SW480 (cell line): ENCODE data around the gene PARP12.

ENCODE experiments used
- DNase-seq: peaks from one replicate; pipeline ENCODE4 v3.0.0-alpha.2; 2016; ENCODE audit warnings: low spot score

The PARP12 gene

DNA sequence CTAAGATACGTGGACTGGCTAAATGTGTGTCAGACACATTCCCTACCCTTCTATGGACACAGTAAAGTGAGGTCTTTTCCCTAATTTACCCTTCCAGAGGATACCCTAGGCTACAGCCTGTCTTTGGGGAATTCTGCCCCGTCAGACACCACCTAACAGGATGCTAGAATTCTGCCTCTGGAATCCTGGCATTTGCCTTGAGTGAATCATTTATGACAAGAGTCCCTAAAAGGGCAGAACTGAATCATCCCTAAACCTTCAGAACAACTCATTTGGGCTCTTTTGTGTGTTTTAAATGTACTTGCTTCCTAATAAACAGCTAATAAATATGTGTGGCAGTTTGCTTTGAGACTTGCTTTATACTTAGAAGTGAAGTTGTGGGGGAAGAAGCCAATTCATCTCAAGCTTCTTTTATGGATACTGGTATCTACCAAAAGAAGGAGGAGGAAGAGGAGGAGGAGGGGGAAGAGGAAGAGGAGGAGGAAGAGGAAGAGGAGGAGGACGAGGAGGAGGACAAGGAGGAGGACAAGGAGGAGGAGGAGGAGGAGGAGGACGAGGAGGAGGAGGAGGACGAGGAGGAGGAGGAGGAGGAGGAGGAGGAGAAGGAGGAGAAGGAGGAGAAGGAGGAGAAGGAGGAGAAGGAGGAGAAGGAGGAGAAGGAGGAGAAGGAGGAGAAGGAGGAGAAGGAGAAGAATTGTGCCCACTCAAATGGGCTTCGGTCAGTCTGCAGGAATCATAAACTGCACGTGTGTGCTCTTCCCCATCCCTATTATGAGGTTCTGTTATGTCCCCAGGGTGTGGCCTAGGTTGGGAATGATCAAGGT is 27.1 kb downstream of the PARP12 start:
- no peak for DNase-seq

DNA sequence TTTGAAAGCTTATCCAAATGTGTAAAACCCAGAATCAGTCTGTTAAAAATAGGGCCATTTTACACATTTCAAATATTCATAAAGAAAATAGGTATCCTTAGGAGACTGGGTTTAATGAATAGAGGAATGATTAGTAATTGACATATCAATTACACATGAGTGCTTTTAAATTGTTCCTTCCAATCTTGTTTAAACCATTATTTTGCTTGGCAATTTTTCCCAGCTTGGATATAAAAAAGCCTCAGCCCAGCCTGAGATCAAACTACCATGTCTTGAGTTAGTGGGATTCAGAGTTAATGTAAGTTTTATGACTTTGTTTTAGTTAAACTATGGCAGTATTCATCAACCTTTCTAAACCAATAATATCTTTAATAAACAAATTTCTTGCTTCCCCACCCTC is 28.3 kb downstream of the PARP12 start:
- no peak for DNase-seq

DNA sequence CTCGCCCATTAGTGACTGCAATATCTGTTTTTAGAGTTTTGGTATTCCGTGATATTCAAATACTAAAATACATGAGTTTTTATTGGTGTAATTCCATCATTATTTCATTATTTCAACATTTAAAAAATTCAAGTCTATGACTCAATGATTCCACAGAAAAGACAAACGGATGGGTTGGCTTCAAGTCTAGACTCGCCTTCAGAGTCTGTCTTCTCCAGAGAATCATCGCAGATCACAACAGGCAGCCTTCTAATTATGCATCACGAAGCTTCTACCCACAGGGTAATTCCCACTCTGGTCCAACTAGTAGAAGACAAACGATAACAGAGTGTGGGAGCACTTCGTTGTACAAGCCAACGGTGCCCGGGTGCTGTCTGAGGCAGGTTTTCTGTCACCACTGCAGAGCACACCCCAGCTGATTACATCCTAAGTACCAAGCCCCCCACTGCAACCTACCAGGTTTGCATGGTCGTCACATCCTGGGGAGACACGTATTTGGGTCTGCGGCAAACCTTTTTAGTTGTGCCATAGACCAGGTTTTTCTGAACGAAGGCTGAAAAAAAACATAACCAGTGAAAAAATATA is 28.9 kb downstream of the PARP12 start:
- no peak for DNase-seq

DNA sequence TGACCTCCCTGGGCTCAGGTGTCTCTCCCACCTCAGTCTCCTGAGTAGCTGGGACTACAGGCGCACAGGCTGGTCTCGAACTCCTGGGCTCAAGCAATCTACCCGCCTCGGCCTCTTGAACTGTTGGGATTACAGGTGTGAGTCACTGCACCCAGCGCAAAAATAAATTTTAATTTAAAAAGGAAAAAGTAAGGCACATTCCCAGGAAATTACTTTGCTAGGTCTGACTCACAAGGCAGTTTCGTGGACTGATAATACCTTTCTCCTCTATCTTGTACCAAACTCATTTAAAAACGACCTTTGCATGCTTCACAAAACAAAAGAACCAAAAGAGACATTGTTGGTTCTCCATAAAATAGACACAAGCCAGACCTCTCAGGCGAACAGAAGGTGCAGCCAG is 29.7 kb downstream of the PARP12 start:
- DNase-seq, result no peak

DNA sequence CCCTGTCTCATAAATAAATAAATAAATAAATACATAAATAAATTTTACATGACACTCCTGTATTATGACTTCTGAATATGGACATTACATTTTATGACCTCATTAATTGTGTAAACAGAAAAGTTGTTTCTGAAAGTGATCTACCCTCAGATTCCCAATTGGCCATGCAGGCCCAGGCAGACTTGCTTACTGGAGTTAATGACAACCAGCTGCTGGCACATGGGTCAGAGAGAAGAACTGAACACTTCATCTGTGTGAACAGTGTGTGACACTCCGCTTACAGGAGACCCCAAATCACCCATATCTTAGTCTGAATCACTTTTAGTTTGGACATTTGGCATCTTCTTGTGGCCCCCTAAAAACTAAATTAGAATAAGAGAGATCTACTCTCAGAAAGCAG is 31.4 kb downstream of the PARP12 start:
- DNase-seq, result no peak

DNA sequence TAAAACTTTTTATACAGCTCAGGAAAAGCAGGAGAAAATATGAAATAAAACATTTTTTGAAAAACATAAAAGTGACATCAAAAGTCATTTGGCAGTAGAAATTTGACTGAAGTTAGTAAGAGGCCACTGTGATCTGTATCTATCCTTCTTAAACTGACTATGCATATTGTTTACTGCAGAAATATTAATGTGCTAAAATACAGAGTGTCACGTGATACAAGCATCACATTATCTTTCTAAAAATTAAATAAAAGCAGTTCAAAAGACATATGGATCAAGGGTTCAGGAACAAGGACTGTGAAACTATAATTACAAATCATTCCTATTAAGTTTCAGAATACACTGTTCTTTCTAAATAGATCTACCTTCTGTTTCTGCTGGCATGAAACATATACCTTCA is 33.7 kb downstream of the PARP12 start:
- DNase-seq, result no peak

DNA sequence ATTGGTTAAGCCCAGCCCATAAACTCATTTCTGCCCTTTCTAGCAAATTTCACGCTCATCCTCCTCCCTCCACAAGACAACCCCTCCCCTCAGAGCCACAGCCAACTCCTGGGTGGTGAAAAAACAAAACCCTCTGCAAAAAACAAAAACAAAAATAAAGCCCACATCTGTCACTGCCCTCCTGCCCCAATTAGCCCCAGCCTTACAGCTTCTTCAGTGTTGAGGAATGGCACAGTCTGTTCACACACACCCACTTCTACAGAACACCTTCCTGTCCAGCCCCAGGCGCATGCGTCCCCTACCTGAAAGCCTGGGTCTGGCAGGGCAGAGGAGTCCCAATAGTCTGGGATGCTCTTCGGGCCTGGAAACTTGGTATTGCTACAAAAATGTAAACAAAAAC is 34.4 kb downstream of the PARP12 start:
- no peak for DNase-seq

DNA sequence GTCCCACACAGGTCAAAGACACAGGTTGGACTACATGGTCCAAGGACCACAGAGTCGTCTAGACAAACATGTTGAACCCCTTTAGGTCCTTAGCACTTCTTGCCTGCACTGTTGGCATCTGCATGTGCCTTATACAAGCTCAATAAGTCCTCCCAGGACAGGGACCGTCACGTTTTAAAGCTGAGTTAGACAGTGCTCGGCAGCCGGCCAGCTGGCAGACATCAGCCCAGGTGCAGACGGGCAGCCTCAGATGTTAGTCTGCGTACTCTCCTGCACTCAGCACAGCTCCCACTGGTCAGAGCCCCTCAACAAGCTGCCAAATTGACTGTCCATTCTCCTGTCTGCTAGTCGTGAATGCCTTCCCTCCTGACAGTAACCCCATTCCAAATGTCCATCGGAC is 34.9 kb downstream of the PARP12 start:
- DNase-seq, result no peak

DNA sequence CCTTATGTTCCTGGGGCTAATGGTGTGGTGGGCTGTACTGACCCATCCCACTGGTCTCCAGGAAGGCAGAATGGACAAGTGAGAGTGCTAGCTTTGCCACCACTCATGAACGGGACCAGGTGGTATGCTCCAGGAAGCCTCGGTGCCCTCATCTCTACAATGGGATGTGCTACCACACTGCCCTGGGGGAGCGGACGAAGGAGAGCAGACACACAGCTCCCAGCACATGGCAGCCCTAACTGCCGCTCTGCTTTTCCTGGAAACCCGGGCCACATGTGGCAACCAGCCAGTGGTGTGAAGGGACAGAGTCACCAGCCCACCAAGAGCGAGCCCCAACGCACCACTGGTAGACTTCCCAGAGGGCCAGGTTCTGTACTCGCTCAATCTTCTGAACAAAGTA is 35.8 kb downstream of the PARP12 start:
- DNase-seq, result no peak

DNA sequence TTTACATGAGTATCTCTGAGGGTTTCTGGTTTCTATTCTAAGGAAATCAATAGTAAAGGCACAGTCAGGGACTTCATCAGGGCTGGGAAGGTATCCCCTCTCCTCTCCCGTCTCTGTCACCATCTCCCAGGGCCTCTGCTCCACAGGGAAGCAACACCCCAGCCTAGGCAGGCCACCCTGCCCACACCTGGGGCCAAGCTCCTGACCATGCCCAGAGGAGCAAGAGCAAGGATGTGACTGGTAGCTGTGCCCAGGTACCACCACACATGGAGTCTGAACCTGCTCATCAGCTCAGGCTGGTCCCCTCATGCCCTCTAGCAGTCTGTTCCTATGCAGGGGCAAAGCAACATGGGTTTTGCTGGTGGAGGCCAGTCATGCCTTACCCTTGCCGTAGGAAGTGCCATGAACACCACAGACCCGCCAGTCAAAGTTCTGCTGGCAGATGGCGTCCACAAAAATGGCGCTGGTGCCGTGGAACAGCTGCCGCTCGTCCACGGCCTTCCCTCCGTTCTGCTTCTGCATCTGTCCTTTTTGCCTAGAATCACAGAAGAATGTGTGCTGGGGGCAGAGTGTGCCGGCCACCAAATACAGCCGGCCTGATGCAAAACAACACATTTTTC is 36.8 kb downstream of the PARP12 start:
- no peak for DNase-seq

DNA sequence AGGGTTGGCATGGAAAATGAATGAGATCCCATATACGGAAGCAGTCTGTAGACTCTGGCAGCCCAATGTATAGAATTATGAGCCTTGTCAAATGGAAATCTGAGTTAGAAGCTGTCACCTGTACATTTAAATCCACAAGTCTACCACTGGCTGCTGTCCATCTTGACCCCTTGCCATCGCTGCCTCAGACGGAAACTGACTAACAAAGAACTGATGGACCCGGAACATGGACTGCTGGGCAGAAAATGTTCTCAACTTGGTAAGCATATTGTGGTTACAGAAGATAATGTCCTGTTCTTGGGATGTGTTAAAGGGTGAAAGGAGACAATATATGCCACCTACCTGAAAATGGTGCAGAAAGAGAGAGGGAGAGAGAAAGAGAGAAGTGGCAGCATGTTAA is 37.5 kb downstream of the PARP12 start:
- DNase-seq, result no peak

DNA sequence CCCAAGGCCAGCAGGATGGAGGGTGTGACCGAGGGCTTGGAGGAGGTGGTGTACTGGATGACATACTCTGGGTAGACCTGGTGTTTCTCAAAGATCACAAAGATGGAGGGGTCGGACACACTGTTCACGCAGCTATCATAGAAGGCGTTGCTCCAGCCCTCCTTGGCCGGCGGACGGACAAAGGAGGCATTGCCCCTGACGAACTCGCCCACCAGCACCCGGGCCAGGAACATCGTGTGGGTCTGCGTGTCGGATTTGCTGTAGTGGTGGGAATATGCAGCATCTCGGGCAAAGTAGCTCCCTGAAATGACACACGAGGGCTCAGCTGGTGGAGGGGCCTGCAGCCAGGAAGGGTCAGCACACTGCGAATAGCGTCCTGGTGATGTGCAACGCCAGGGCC is 38.2 kb downstream of the PARP12 start:
- DNase-seq, result no peak

DNA sequence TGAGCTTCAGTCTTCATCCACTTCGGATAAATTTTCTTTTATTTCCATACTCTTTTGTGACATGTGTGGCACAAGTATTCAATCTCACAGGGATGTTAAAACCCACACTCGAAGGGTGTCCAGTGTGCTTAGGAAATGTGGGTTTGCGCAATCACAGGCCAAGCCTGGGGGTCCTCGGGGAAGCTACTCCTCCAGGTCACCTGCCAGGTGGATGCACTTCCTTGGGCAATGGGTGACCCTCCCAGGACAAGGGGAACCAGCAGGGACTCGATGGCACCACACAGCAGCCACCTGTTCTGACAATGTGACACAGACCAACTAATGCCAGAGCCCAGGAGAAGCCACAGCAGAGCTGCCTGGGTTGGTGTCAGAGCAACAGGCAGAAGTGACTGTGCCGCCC is 39.0 kb downstream of the PARP12 start:
- no peak for DNase-seq

DNA sequence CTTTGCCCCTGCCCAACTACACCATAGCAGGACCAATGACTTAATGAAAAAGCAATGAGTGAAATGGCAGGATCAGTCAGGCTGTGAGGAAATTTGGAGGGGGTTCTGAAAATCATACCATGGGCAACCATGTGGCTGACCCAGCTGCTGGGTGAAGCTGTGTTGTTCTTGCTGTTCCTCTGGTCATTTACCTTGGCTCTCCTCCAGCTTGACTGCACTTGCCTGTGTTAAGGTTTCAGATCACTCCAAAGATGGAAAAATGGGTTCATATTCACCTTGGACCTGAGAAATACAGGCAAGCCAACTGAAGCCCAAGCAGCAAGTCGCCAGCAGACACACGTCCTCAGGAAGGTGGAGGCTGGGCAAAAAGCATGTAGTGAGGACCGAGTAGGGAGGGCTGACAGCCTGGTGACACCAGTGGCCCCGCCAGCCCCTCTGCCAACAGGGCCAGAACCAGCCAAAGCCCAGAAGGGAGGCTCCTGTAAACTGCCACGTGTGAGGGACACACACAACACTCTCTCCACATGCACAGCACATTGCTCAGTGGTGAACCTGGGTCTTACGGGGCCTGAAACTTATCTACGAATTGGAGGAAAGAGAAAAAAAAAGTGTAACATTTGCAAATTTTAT is 40.1 kb downstream of the PARP12 start:
- no peak for DNase-seq

DNA sequence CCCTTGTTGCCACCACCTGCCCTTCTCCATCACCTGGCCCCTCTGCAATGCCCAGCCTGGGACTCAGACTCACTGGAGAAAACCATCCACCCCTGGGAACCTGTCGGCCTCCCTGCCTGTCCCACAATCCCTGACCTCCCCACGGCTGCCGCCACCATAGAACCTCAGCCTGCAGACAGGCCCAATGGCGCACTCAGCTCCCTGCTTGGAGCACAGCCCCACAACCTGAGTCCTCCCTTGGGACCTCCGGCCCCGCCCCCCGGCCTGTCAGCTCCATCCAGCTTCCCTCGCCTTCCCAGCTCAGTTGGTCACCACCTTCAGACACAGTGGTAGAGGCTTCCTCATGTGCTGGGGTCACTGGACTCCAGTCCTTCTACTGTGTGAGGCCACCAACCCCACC is 41.1 kb downstream of the PARP12 start:
- DNase-seq, result no peak

DNA sequence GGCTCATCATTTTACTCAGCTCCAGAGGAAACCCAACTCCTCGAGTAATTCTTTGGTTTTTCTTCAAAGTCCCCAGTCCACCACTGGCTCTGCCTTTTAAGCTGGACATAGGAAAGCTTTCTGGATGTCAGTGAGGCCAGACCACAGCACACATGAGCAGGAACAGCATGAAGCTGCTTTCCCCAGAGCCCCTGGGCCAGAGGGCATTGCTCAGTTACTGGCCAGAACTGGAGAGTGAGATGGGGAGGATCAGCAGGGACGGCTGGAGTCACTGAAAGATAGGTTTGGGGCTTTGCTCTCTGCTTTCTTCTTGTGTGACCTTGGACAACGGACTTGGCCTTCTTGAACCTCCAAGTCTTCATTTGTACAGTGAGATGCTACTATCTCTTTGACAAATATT is 43.1 kb downstream of the PARP12 start:
- DNase-seq, result no peak

DNA sequence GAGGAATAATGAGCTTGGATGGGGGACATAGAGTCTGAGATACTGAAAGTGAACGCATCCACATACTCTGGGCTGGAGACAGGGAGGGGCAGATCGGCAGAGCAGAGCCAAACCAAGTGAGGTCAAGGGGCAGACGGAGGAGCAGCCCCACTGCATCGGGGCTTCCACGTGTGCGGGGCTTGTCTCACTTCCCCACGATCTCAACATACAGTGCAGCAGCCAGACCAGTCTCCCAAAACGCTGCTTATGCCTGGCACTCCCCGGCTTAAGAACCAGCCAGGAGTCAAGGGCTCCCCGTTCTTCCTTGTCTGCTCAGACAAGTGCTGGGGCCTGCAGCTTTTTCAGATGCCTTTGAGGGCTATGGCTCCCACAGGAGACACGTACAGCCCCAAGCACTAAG is 43.6 kb downstream of the PARP12 start:
- no peak for DNase-seq

DNA sequence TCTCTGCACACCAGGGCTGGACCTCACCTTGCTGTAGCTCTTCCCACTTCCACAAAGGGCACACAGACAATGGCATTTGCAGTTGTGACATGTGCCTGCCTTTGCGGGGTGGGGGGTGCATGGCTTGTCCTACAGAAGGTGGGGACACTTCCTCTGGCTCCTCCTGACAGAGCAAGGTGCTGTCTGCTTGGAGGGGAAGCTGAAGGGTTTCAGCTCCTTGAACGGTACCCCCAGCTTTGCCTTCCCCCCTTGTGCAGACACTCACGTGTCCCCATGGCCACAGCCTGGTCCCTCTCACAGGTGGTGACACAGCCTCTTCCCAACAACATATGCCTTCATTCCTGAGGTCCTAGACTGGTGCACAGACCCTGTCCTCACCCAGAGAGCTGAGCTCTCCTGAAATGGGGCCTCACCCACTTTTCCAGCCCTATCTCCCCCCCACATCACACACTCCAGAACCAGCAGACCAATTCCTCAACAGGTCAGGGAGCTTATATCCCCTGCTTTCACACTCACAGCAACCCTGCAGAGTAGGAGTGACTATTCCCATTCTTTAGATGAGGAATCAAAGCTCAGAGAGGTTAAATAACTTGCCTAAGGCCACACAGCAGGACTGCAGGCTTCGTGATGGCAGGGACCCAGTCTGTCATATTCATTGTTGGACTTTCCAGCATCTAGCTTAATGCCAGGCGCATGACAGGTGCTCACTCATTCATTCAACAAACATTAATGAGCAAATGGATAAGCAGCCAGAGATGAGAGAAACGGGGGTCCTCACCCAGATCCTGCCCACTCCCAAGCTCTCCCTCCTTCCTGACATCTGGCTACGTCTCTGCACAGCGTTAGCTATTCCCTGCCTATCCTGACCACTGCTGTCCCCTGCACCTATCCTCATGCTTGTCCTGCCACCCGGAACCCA is 44.4 kb downstream of the PARP12 start:
- no peak for DNase-seq

DNA sequence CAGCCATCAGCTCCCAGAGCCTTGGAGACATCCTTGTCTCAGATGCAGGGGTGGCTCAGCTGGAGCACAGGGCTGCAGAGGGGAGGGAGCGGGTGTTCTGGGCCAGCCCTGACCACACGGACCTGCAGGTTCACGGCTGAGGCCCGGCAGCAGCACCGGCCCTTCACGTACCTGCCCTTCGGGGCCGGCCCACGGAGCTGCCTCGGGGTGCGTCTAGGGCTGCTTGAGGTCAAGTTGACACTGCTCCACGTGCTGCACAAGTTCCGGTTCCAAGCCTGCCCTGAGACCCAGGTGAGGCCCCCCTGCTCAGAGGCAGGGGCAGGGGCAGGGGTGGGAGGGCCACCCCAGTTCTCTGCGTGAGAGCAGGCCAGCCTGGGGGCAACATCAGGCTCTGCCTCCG is 45.2 kb downstream of the PARP12 start:
- DNase-seq, result no peak

DNA sequence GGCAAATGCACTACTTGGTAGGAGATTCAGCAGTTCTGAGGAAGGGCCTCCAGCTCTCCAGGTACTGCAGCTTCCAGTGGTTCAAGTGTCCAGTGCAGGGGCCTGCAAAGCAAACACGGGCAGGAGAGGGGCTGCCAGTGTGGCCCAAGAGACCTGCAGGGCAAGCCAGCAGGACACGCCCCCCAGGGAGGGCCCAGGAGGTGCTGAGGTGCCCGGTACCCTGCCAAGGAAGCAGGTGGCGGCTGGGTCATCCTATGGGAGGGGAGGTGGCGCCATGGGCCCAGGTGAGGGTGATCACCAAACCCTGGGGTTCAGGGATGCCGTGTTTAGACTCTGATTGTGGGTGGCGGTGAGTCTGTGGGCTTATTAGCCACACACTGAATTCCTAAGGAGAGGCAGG is 45.7 kb downstream of the PARP12 start:
- DNase-seq, result no peak

DNA sequence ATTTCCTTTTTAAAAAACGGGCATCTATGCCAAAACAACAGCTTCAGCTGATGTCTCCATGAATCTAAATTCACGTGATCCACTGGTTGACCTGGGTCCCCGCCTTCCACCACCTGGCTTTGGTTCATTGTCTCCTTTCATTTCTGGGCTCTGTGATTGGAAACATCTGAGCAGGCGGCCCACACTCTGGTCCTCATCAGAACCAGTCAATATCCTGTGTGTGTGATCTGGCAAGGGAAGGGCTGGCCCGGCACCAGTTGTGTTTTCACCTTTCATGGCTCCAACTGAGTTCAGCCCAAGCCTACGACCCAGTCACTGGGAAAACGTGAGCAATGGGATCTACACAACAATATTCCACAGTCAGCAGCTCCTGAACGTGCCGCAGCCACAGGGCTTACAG is 46.2 kb downstream of the PARP12 start:
- no peak for DNase-seq

DNA sequence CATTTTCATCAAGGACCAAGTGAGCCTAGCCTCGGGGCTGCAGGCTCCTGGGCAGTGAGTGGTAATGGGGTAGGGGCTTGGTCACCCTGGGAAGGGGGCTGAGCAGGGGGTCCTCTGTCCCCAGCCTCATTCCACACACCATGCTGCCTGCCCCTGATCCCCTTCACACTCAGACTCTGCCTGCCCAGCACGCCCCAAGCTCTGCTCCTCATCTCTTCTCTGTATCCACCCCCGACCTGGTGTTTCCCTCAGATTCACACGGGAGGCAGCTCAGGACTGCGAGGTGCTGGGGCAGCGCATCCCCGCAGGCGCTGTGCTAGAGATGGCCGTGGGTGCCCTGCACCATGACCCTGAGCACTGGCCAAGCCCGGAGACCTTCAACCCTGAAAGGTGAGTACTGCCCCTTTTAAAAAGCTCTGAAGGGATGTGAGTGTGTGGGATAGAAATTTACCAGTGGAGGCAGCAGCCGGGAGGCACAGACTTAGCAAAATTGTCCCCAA is 47.2 kb downstream of the PARP12 start:
- DNase-seq, result no peak
